Natural killer cell treated with Interleukin-12 subunit alpha and Interleukin-12 subunit beta and Interleukin-15 and Interleukin-18, amount 100 ng/mL, for 72 hours (primary cell): ENCODE measurements around the gene EFL1. TPM values are rescaled to one million over a fixed set of nuclear protein-coding genes. Genes with fewer than 3 reads are reported as not detected.

Experiments
- ATAC-seq, 2 donors: fragments of 150-1000 bp; cut with Tn5 transposase in 1 of 2; sonication (Bioruptor Pico), chemical (Tn5 transposase) in 1 of 2; 2 replicates each; pipeline ENCODE4 v1.10.0; 2021
- DNase-seq: peaks from one replicate; pipeline ENCODE4 v3.0.0; 2022; ENCODE audit warnings: low spot score
- H3K27ac Mint-ChIP-seq, 2 donors: 1 replicate in 1 of 2; 2 replicates in 1 of 2; pipeline ENCODE4 v1.8.0; 2022; ENCODE audit warnings: mixed read lengths in 2 of 2, mild to moderate bottlenecking in 1 of 2, moderate library complexity in 1 of 2
- H3K27me3 Mint-ChIP-seq, 2 donors: 1 replicate in 1 of 2; 2 replicates in 1 of 2; pipeline ENCODE4 v1.8.0; 2022; ENCODE audit warnings: mixed read lengths in 2 of 2
- H3K36me3 Mint-ChIP-seq: one replicate; pipeline ENCODE4 v1.8.0; 2022; ENCODE audit warnings: mixed read lengths
- H3K4me1 Mint-ChIP-seq, 2 donors: 1 replicate in 1 of 2; 2 replicates in 1 of 2; pipeline ENCODE4 v1.8.0; 2022; ENCODE audit warnings: low read depth in 2 of 2, mixed read lengths in 2 of 2, mild to moderate bottlenecking in 1 of 2
- H3K4me3 Mint-ChIP-seq: one replicate; pipeline ENCODE4 v1.8.0; 2022; ENCODE audit warnings: mixed read lengths
- H3K9me3 Mint-ChIP-seq: 2 replicates; pipeline ENCODE4 v1.8.0; 2022; ENCODE audit warnings: mixed read lengths
- total RNA-seq, 2 donors: library from RNA; stranded (reverse); gene quantifications; one replicate each; pipeline ENCODE4 v1.2.3, GENCODE V29; 2022

The EFL1 gene
- total RNA-seq, 2 donors from 2014 or later = 23.4 to 35.6 TPM

GRCh38 chr15:82106679-82107078, 155.9 kb downstream of the EFL1 start:
- Mint-ChIP-seq H3K4me3 (no peak overlapping the region), H3K27ac (no peak overlapping the region), H3K9me3 (no peaks in the 10 kb centered on the region), H3K4me1 (peaks cover 0 to 8% of the 10 kb centered on the region in 2 donors), H3K27me3 (no peaks in the 10 kb centered on the region), H3K36me3 (no peaks in the 10 kb centered on the region)
- ATAC-seq = no peak
- no peak for DNase-seq

GRCh38 chr15:82105451-82106215, 156.9 kb downstream of the EFL1 start:
- H3K4me3 Mint-ChIP-seq = no peak overlapping the region
- no peaks in the 10 kb centered on the region for H3K9me3 Mint-ChIP-seq
- H3K27ac Mint-ChIP-seq = no peak overlapping the region

GRCh38 chr15:82103468-82103867, 159.1 kb downstream of the EFL1 start:
- H3K27me3 Mint-ChIP-seq = peaks cover 0 to 3% of the 10 kb centered on the region in 2 donors
- no peak for DNase-seq
- no peak for ATAC-seq
- H3K27ac Mint-ChIP-seq = no peak overlapping the region
- H3K9me3 Mint-ChIP-seq = no peaks in the 10 kb centered on the region
- H3K4me1 Mint-ChIP-seq = peaks cover 0 to 2% of the 10 kb centered on the region in 2 donors
- no peaks in the 10 kb centered on the region for H3K36me3 Mint-ChIP-seq
- no peak overlapping the region for H3K4me3 Mint-ChIP-seq

More at GRCh38 chr15:82105451-82106215, 156.9 kb downstream of the EFL1 start:
- no peak for DNase-seq
- H3K4me1 Mint-ChIP-seq = peaks cover 0 to 8% of the 10 kb centered on the region in 2 donors
- H3K27me3 Mint-ChIP-seq = no peaks in the 10 kb centered on the region
- H3K36me3 Mint-ChIP-seq = no peaks in the 10 kb centered on the region
- ATAC-seq = no peak

- H3K4me3 Mint-ChIP-seq = no peak overlapping the region
- ATAC-seq (no peak), DNase-seq (no peak)
- no peak overlapping the region for H3K27ac Mint-ChIP-seq
- H3K4me1 Mint-ChIP-seq = no peaks in the 10 kb centered on the region
- peaks cover 0 to 8% of the 10 kb centered on the region in 2 donors for H3K27me3 Mint-ChIP-seq
- H3K36me3 Mint-ChIP-seq = no peaks in the 10 kb centered on the region
- no peaks in the 10 kb centered on the region for H3K9me3 Mint-ChIP-seq
Observed at GRCh38 chr15:82100111-82100929, 162.2 kb downstream of the EFL1 start.

GRCh38 chr15:82098674-82099073, 163.9 kb downstream of the EFL1 start:
- no peaks in the 10 kb centered on the region for H3K36me3 Mint-ChIP-seq
- H3K9me3 Mint-ChIP-seq = no peaks in the 10 kb centered on the region

GRCh38 chr15:82095803-82096202, 166.7 kb downstream of the EFL1 start:
- no peak overlapping the region for H3K27ac Mint-ChIP-seq
- DNase-seq (no peak), ATAC-seq (no peak)
- no peaks in the 10 kb centered on the region for H3K9me3 Mint-ChIP-seq
- peaks cover 0 to 8% of the 10 kb centered on the region in 2 donors for H3K27me3 Mint-ChIP-seq
- no peaks in the 10 kb centered on the region for H3K36me3 Mint-ChIP-seq
- no peak overlapping the region for H3K4me3 Mint-ChIP-seq
- no peaks in the 10 kb centered on the region for H3K4me1 Mint-ChIP-seq

More at GRCh38 chr15:82098674-82099073, 163.9 kb downstream of the EFL1 start:
- Mint-ChIP-seq H3K4me3 (no peak overlapping the region), H3K27ac (no peak overlapping the region), H3K27me3 (peaks cover 0 to 8% of the 10 kb centered on the region in 2 donors), H3K4me1 (no peaks in the 10 kb centered on the region)
- no peak for ATAC-seq
- DNase-seq = no peak

GRCh38 chr15:82093774-82094211, 168.7 kb downstream of the EFL1 start:
- H3K4me3 Mint-ChIP-seq = no peak overlapping the region
- H3K27ac Mint-ChIP-seq = no peak overlapping the region
- ATAC-seq (no peak), DNase-seq (no peak)
- no peaks in the 10 kb centered on the region for H3K4me1 Mint-ChIP-seq
- no peaks in the 10 kb centered on the region for H3K36me3 Mint-ChIP-seq
- H3K9me3 Mint-ChIP-seq = no peaks in the 10 kb centered on the region
- peaks cover 3 to 8% of the 10 kb centered on the region in 2 donors for H3K27me3 Mint-ChIP-seq

GRCh38 chr15:82093325-82093724, 169.2 kb downstream of the EFL1 start:
- Mint-ChIP-seq H3K4me3 (no peak overlapping the region), H3K4me1 (no peaks in the 10 kb centered on the region), H3K27me3 (peaks cover 4% of the 10 kb centered on the region in 2 donors), H3K36me3 (no peaks in the 10 kb centered on the region), H3K27ac (no peak overlapping the region), H3K9me3 (no peaks in the 10 kb centered on the region)
- no peak for ATAC-seq
- no peak for DNase-seq

- ATAC-seq (no peak), DNase-seq (no peak)
- H3K27ac Mint-ChIP-seq = no peak overlapping the region
- H3K27me3 Mint-ChIP-seq = peaks cover 4 to 8% of the 10 kb centered on the region in 2 donors
- no peaks in the 10 kb centered on the region for H3K9me3 Mint-ChIP-seq
- H3K4me3 Mint-ChIP-seq = no peak overlapping the region
- no peaks in the 10 kb centered on the region for H3K4me1 Mint-ChIP-seq
- no peaks in the 10 kb centered on the region for H3K36me3 Mint-ChIP-seq
Observed at GRCh38 chr15:82091636-82092140, 170.8 kb downstream of the EFL1 start.

GRCh38 chr15:82086243-82086995, 176.1 kb downstream of the EFL1 start:
- Mint-ChIP-seq H3K27me3 (peaks cover 6 to 31% of the 10 kb centered on the region in 2 donors), H3K4me3 (no peak overlapping the region), H3K4me1 (no peaks in the 10 kb centered on the region), H3K36me3 (no peaks in the 10 kb centered on the region), H3K9me3 (no peaks in the 10 kb centered on the region), H3K27ac (no peak overlapping the region)
- no peak for ATAC-seq
- DNase-seq = no peak

GRCh38 chr15:82081914-82082762, 180.4 kb downstream of the EFL1 start:
- H3K4me3 Mint-ChIP-seq = no peak overlapping the region
- ATAC-seq = peak; percentile 41 to 46
- peaks cover 10 to 42% of the 10 kb centered on the region in 2 donors for H3K27me3 Mint-ChIP-seq

GRCh38 chr15:82080774-82081173, 181.8 kb downstream of the EFL1 start:
- Mint-ChIP-seq H3K9me3 (no peaks in the 10 kb centered on the region), H3K27me3 (peaks cover 12 to 36% of the 10 kb centered on the region in 2 donors), H3K36me3 (no peaks in the 10 kb centered on the region), H3K4me3 (no peak overlapping the region), H3K4me1 (no peaks in the 10 kb centered on the region), H3K27ac (no peak overlapping the region)
- no peak for ATAC-seq
- no peak for DNase-seq

More at GRCh38 chr15:82081914-82082762, 180.4 kb downstream of the EFL1 start:
- no peaks in the 10 kb centered on the region for H3K36me3 Mint-ChIP-seq
- no peaks in the 10 kb centered on the region for H3K4me1 Mint-ChIP-seq
- H3K27ac Mint-ChIP-seq = no peak overlapping the region
- DNase-seq = no peak
- no peaks in the 10 kb centered on the region for H3K9me3 Mint-ChIP-seq
